SKM-1 (cell line): ENCODE measurements around the gene PCDH8.

Experiments used
- DNase-seq: peaks from one replicate; lab custom pipeline; 2025; ENCODE audit not compliant: unreplicated experiment; lab: John Stamatoyannopoulos, UW

Gene PCDH8, protein sequence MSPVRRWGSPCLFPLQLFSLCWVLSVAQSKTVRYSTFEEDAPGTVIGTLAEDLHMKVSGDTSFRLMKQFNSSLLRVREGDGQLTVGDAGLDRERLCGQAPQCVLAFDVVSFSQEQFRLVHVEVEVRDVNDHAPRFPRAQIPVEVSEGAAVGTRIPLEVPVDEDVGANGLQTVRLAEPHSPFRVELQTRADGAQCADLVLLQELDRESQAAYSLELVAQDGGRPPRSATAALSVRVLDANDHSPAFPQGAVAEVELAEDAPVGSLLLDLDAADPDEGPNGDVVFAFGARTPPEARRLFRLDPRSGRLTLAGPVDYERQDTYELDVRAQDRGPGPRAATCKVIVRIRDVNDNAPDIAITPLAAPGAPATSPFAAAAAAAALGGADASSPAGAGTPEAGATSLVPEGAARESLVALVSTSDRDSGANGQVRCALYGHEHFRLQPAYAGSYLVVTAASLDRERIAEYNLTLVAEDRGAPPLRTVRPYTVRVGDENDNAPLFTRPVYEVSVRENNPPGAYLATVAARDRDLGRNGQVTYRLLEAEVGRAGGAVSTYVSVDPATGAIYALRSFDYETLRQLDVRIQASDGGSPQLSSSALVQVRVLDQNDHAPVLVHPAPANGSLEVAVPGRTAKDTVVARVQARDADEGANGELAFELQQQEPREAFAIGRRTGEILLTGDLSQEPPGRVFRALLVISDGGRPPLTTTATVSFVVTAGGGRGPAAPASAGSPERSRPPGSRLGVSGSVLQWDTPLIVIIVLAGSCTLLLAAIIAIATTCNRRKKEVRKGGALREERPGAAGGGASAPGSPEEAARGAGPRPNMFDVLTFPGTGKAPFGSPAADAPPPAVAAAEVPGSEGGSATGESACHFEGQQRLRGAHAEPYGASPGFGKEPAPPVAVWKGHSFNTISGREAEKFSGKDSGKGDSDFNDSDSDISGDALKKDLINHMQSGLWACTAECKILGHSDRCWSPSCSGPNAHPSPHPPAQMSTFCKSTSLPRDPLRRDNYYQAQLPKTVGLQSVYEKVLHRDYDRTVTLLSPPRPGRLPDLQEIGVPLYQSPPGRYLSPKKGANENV

DNA sequence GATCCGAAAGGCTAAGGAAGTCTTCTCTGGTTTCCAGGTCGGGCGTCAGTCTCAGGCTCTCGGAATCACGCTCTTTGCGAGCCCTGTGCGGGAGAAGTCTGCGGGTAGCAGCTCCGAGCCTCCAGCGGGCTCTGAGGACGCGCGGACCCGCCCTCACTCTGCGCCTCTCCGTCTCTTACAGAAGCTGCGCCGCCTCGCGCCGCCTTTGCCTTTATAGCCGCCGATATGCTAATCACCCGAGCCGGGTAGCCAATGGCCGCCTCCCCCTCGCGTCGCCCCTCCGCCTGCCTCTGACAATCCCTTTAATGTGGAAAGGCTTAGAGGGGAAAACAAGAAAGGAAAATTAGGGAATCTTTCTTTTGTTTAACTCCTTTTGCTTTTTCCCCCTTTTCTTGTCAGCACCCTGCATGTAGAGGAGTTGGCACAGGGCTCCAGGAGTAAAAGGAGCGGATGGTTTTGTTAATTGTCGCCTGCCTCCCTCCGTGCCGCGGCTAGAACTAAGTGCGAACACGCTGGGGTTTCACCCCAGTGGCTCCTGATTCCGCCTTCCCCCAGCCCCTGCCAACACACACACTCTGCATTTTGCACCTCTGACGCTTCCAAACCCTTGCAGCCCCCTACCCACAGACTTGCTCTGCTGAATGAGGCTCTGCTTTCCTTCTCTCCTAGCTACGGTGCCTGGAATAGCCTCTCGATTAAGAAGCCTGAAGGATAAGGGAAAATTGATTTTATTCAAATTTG is at the start of gene PCDH8:
PCDH8 (minus strand) TSS at position 186 of the 741 bp plus-strand sequence. CDS start 204 bp downstream, outside the sequence.
- DNase-seq: no peak

DNA sequence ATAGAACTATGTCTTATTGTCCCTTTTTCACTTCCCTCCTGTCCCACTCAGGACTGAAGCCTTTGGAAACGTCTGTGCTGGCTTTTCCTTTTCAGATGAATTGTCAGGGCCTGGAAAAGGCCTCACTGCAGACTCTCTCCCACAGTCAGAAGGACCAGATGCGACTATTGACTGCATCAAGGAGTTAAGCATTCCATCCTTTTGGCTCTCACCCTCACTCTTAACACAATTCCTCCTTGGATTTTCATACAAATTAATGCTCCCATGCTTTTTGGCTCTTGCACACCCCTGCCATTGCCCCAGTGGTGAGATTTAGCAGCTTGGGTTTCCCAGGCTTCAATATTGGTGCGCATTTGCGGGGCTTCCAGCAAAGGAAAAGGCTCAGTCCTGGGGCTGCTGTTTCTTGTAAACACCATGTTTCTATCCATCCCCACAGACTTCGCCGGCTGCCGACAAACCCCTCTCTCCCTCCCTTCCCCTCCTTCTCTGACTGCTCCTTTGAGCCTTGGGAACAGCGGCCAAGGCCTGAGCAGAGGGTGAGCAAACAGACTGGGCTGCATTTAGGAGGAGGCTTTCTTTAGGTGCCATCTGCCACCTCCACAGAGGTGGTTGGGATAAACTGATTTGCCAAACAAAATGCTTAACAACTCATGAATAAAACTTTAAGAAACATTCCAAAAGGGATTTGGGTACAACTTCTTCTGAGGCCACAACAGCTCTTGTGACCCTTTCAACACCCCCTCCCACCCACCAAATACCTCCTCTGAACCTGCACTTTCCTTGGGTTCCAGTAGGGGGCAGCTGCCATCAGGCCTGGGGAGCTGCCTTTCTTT is 48.6 kb upstream of the PCDH8 start:
- peak; percentile 22 for DNase-seq

DNA sequence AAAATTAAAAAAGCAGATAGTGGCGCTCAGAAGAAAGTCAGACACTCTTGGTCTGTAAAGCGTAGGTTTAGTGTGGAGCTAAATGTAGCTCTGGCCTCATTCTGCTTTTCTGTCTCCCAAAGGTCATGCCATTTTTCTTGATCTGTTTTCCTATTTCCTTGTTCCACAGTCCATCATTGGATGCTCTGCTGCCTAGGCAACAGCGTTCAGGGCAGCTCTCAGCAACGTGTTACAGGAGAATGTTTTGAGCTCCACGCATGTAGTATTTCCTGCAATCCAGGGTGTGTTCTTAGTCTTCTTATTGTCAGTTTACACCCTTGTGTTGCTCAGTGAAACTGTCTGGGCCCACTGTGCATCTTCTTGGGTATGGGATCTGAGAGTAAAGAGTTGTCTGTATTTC is 46.0 kb upstream of the PCDH8 start:
- DNase-seq: no peak

DNA sequence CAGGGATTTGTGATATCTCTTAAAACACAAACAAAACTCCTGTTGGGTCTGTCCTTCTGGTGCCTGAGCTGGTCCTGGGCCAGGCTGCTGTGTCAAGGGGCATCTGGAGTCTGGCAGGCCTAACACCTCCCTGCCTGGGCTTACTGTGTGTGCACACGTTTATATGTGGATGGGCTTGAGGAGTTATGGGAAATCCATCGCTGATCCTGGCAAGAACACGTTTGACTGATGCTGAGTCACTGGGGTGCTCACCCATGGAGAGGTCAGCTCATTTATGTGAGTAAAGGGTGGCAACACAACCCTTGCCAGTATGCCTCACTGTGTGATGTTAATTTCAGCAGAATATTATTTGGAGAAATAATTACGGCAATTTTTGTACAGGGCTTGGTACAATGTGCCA is 44.5 kb upstream of the PCDH8 start:
- no peak for DNase-seq

DNA sequence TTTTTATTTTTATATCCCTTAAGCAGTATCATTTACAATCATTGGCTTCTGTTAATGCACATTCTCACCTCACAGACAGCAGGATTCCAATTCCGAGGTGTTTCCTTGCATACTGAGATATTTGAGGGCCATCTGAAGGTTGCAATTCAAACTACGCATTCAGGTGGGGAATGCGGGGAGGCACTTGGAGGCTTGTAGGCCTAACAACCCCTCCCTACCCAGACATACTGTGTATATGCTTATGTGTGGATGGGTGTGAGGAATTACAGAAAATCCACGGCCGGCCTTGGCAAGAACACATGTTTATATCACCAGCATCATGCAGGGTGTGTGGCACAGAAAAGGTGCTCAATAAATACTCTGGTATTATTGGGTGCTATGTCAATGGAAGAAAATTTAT is 43.3 kb upstream of the PCDH8 start:
- DNase-seq: no peak

DNA sequence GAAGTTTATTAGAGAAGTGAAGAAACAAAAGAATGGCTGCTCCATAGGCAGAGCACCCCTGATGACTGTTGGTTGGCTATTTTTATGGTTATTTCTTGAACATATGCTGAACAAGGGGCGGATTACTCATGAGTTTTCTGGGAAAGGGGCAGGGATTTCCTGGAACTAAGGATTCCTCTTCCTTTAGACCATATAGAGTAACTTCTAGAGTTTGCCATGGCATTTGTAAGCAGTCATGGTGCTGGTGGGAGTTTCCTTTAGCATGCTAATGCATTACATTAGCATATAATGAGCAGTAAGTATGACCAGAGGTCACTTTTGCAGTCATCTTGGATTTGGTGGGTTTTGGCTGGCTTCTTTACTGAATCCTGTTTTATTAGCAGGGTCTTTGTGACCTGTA is 38.7 kb upstream of the PCDH8 start:
- DNase-seq: no peak

DNA sequence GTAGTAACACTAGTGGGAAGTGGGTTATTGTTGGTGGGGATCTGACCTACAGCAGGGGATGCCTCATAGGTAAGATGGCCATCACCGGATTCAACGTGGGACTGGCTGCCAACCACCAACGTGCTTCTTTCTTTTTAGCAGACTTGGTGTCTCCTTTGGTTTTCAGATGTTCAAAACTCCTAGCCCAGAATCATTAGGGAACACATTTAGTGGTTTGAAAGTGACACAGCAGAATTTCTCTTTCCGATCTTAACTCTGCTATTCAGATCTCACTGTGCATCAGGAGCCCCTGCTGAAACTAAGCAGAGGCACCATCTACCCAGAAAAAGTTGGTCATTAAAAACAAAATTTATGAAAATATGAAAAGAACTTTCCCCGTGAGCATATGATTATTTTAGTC is 36.7 kb upstream of the PCDH8 start:
- DNase-seq: no peak

DNA sequence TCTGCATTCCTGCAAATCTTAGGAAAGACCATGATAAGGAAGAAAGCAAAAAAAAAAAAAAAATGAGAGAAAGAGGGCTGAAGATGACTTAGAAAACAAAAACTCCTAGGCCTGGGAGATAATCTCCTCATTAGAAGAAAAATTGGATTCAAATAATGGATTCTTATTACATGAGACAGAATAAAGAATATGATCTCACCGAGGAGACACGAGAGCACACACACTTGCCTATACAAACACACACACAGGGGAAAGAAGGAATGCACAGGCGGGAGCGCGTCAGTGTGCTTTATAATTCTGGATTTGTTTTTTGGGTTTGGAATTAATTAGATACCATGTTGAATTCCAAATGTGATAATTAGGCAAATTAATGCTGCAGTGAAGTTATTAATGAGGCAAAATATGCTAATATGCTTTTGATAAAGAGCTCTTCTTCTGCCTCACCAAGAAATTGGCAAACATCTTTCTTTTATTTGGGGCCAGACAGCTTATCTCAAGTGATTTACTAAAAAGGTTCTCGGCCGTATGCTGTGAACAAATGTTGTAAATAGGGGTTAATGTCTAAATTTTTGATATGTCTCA is 36.1 kb upstream of the PCDH8 start:
- DNase-seq: no peak

DNA sequence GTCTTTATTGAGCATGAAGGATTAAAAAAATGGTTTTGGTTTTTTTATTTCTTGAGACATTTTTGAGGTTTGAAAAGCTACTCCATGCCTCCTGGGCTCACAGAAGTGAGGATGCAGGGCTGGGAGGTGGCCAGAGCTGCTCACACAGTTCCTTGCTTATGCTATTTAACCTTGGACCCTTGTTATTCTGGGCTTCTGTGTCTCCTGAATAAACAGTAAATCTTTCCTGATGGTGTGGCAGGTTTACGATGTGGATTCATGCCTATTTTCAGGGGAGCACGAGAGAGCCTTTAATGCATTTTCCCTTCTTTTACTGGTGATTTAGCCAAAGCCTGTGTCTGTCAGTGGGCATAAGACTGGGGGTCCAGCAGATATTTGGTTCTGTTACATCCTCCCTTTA is 34.3 kb upstream of the PCDH8 start:
- no peak for DNase-seq

DNA sequence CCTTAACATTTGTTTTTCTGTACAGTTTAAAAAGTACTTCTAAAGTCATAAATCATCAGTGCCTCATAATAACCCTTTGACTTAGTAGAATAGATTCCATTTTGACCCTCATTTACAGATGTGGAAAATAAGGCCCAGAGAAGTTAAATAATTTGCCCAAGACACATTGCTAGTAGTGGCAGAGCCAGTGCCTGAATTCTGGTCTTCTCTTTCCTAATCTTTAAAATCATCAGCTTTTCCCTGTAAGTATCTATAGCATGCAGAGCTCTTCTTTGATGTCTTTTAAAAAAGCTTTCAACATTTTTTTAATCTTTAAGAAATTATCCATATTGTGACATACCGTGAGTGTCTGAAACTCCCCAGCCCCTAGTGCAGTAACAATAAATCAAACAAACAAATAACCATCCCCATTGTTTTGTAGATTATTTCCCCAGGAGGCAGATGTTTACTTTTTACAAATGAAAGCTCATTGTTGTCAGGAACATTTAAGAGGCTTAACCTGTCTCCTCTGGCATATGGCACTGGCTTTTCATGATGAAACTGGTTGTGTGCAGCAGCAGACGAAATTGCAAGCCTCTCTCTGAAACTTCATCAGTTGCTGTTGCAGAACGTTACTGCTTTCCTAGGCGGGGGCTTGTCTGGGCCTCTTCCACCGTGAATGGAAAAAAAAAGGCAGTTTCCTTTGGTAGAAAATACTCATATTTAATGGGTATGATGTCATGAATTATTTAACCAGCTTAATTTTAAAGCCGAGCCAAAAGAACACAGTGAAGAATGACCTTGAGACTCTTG is 31.7 kb upstream of the PCDH8 start:
- no peak for DNase-seq

DNA sequence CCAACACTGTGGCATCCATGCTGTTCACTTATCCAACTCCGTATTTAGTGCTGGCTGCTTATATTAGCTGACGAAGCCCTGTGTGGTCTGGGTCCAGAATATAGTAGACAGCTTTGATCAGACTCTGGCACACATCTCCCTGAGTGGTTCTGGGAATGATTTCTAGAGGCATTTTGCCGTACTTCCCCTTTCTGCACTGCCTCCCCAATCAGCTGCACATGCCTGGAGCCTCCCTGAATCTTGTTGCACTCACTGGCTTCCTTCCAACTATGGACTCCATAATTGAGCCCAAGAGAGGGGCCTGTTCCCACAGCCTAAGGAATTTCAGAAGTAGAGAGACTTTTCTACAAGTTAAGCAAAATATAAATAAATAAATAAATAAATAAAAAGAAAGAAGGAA is 30.4 kb upstream of the PCDH8 start:
- DNase-seq: no peak

DNA sequence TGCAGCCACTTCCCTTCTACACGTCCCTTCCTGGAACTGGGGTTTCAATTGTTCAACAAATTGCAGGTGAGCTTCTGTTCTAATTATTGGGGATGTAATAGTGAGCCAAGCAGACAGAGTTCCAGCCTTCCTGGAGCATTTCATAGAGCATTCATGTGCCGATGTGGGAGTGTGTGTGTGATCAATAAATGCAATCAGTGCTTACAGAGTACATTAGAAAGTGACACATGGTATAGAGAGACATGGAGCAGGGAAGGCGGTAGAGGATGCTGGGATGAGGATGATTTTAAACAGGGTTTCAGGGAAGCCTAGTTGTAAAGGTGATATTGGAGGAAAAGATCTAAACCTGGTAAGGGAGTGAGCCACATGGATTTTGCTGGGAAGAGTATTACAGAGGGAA is 21.7 kb upstream of the PCDH8 start:
- no peak for DNase-seq

DNA sequence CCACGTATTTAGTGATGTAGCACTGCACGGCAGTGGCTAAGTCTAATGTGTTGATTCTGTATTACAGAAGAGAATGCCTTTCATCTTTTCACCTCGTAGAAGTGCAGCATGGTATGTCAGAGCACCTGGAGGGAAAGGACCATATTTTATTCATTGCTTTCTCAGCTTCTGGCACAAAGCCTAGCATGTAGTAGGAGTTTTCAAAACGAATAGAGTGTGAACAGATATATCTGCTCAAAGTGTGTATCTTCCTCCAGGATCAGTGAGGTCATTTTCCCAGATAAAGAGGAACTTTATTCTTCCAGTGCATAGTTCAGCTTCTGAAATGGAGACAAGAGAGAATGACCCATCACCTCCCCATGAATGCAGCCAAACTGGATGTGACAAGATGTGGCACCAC is 21.2 kb upstream of the PCDH8 start:
- no peak for DNase-seq

DNA sequence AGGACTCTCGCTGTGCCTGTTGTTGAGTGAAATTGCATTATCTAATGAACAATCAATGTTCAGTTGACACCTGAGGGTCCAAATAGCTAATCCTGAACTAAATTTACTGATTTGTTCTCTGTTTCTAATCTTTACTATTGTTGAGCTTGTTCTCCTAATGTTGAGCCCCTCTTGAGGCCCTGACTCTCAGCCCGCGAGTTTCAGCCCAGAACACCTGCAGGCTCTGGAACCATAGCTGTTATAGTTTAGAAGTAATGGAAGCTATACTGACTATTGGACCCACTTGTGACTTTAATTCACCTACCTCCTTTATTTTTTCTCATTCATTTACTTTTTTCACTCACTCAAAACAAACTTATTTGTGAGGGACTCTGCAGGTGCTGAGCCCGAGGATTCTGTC is 20.6 kb upstream of the PCDH8 start:
- DNase-seq: no peak

DNA sequence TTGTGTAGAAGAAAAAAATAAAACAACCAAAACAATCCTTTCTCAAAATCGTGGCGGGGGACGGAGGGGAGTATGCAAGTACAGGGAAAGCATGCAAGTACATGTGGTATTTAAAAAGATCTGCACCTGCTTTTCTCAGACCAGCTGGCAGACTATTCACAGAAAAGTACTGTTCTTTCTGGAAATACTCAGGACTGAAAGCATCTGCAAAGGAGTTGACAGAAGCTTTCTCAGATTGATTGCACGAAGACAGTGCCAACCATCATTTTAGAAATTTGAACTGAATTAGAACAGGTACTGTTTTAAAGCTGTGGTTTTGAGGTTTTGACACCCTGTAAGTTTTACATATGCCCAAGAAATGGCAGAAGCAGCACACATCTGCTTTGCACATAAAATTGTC is 19.8 kb upstream of the PCDH8 start:
- no peak for DNase-seq

DNA sequence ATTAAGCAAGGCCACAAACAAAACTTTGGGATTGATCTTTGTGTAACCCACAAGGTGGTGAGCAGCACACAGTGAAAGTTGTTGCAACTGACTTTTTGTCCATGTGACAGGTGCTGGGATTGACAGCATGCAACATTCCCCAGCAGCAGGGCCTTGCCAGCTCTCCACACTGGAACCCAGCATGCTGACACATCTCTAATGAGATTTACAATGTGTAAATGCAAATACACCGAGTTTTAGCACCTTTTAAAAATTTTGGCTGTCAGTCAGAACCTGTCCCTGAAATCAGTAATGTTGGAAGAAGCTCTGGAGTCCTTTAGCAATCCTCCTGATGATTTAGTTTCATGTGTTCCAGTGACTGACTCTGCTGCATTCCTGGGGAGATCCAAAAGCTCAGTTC is 16.5 kb upstream of the PCDH8 start:
- no peak for DNase-seq

DNA sequence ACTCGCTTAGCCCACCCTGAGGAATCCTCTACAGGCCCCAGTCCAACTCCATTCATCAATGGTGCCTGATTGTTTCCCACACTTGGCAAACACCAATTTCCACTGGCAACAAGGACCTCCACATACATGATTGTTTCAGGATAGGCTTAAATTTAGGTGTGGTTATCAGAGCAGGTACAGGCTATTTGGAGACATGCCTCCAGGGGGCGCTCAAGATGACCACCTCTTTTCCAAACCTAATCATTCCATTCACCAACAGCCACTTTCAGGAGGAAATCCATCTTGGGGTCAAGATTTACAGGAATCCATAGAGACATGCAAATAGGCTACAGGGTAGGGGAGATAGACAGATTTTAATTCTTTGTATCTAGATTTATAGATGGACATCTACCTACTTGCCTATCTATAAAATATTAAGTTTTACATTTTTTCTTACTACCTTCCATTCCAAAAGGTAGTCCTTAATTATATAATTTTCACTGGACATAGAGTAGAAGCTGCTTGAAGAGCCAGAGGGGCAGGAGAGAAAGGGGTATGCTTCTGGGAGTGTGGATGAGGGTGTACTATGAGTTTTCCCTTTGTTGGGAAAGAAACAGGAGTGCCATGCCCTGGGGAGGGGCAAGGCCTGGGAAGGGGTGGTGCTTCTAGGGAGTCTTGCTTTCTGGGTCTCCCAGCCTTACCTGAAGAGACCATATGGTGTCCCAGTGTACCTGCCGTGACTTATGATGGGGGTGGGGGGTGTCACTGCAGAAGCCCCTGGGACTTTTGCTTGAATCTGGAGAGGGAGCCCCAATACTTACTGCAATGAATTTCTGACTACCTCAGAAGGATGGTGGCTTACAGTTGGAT is 14.1 kb upstream of the PCDH8 start:
- peak; percentile 37 for DNase-seq

DNA sequence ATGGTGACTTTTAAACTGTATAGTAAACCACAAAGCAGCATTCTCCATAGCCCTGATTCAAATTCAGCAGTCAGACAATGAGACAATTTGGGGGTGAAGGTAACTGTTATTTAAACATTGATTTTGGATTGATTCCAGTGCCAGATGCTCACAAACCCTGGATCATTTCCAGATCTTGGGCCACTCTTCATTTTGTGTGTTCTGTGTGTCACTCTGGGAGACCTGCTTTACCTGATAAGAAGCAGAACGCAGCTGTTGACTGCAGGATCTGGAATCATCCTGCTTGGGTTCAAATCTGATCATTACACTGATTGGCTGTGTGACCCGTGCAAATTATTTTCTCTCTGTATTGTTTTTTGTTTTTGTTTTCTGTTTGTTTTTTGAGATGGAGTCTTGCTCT is 4.0 kb upstream of the PCDH8 start:
- no peak for DNase-seq
